Measurements from ENCODE around the gene STAMBP. TPM values are rescaled to one million over a fixed set of nuclear protein-coding genes. Genes with fewer than 3 reads are reported as not detected.

The STAMBP gene
- total and polyA plus RNA-seq, 4 donors: 22.3 to 39.7 (median 24.4) TPM

DNA sequence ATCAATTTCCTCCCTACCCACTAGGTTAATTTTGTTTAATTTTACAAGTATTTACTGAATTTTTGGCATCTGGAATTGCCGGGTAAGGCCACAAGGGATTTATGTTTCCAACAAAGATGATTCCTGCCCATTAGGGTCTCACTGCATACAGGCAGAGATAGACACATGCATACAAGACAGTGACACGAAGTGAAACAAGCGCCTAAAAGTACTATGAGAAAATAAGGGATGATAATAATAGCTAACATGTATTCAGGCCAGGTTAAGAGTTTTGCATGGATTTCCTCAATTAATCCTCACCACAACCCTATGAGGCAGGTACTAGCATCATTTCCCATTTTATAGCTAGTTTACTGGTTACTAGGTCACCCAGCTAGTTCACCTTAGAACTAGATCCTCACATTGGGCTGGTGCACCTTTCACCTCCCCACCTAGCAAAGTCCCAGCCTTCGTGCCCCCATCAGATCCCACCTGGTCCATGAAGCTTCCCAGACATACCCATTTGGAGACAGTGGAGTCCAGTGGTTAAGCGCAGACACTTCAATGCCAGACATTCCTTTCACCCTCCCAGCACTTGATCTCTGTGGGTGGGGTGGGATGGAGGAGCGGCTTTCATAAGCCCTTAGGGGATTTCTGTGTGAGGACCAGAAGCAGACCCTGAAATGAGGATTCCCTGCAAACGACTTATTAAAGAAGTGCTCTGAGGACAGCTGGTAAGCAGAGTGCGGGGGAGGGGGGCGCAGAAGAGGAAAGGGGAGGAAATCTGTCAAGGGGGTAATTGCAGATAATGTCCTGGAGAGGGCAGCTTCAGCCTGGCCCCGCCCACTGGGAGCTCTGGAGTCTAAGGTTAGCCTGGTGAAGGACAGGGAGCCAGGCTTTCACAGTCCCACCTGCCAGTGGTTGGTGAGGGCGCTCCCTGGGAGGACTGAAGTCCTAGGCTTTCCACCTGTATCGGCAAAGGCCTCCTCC lies 92.1 kb downstream of the STAMBP start:
- ATAC-seq (ENCODE audit: insufficient read depth, low FRiP score) (no peak), DNase-seq (no peak)
- Histone ChIP-seq H3K4me1 (ENCODE audit: control insufficient read depth in 5 of 5, insufficient read depth in 5 of 5, low read length in 5 of 5) (no peaks in the 10 kb centered on the region), H3K36me3 (ENCODE audit: control insufficient read depth in 4 of 4, insufficient read depth in 4 of 4, low read length in 4 of 4) (no peaks in the 10 kb centered on the region), H3K27ac (ENCODE audit: low read depth in 1 of 2, low read length in 1 of 2) (no peak overlapping the region), H3K4me3 (no peak overlapping the region), H3K9ac (ENCODE audit: insufficient read depth in 1 of 2, low read length in 2 of 2) (no peak overlapping the region), H3K9me3 (ENCODE audit: control insufficient read depth in 4 of 4, insufficient read depth in 3 of 4, low read length in 3 of 4) (peaks cover 0 to 3% (median 0%) of the 10 kb centered on the region in 4 donors), H3K27me3 (ENCODE audit: control insufficient read depth in 3 of 3, insufficient read depth in 3 of 3, low read length in 2 of 3) (peaks cover 0 to 16% (median 8%) of the 10 kb centered on the region in 3 donors)
- WGBS, 2 donors: 58 to 59% methylated on average over 12 of the region's 12 CpGs
- TF ChIP-seq, protein P1, sequence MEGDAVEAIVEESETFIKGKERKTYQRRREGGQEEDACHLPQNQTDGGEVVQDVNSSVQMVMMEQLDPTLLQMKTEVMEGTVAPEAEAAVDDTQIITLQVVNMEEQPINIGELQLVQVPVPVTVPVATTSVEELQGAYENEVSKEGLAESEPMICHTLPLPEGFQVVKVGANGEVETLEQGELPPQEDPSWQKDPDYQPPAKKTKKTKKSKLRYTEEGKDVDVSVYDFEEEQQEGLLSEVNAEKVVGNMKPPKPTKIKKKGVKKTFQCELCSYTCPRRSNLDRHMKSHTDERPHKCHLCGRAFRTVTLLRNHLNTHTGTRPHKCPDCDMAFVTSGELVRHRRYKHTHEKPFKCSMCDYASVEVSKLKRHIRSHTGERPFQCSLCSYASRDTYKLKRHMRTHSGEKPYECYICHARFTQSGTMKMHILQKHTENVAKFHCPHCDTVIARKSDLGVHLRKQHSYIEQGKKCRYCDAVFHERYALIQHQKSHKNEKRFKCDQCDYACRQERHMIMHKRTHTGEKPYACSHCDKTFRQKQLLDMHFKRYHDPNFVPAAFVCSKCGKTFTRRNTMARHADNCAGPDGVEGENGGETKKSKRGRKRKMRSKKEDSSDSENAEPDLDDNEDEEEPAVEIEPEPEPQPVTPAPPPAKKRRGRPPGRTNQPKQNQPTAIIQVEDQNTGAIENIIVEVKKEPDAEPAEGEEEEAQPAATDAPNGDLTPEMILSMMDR (IDR thresholded peaks at IDR 0.05; ENCODE audit: control extremely low read depth, extremely low read depth): no peak

DNA sequence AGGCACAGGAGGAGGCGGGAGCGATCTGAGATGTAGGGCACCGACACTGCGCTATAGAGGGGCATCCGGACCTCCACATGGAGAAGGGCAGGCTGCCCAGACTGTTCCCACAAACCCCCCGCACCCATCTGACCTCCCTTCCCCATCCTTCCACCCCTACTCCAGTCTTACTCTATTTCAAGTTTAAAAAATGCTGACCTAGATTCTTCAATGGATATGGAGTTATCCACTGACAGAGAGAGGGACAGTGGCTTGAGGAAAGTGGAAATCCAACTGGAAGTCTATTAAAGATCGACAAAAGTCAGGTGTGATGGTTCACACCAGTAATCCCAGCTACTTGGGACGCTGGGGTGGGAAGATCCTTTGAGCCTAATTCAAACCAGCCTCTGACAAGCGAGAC lies 92.8 kb downstream of the STAMBP start:
- Histone ChIP-seq H3K36me3 (ENCODE audit: control insufficient read depth in 4 of 4, insufficient read depth in 4 of 4, low read length in 4 of 4) (no peaks in the 10 kb centered on the region), H3K9ac (ENCODE audit: insufficient read depth in 1 of 2, low read length in 2 of 2) (no peak overlapping the region), H3K4me3 (no peak overlapping the region), H3K27me3 (ENCODE audit: control insufficient read depth in 3 of 3, insufficient read depth in 3 of 3, low read length in 2 of 3) (peaks cover 0 to 16% (median 8%) of the 10 kb centered on the region in 3 donors), H3K4me1 (ENCODE audit: control insufficient read depth in 5 of 5, insufficient read depth in 5 of 5, low read length in 5 of 5) (no peaks in the 10 kb centered on the region), H3K9me3 (ENCODE audit: control insufficient read depth in 4 of 4, insufficient read depth in 3 of 4, low read length in 3 of 4) (peaks cover 0 to 3% (median 0%) of the 10 kb centered on the region in 4 donors), H3K27ac (ENCODE audit: low read depth in 1 of 2, low read length in 1 of 2) (no peak overlapping the region)
- TF ChIP-seq, protein P1 (IDR thresholded peaks at IDR 0.05; ENCODE audit: control extremely low read depth, extremely low read depth): no peak
- WGBS, 2 donors: 91 to 96% methylated on average over 9 of the region's 9 CpGs
- no peak for DNase-seq
- ATAC-seq (ENCODE audit: insufficient read depth, low FRiP score): no peak

DNA sequence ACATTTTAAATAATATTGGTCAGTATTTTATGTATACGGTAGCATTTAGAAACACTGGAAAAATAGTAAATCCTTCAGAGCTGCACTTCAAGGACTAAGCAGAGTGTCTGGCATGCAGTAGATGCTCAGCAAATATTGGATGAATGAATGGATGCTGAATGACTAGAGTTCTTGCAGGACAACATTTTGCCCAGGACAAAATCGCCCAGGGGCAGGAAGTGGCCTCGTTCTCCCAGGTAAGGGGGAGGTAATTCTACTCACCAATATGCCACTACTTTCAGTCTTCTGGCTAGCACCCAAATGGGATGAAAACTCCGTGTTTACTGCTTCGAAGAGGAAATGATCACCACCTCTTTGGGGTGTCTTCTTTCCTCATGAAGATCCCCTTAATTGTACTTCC lies 93.9 kb downstream of the STAMBP start:
- H3K36me3 ChIP-seq (ENCODE audit: control insufficient read depth in 4 of 4, insufficient read depth in 4 of 4, low read length in 4 of 4): no peaks in the 10 kb centered on the region
- H3K4me1 ChIP-seq (ENCODE audit: control insufficient read depth in 5 of 5, insufficient read depth in 5 of 5, low read length in 5 of 5): peaks cover 0 to 6% (median 0%) of the 10 kb centered on the region in 5 donors
- peaks cover 0 to 16% (median 8%) of the 10 kb centered on the region in 3 donors for H3K27me3 ChIP-seq (ENCODE audit: control insufficient read depth in 3 of 3, insufficient read depth in 3 of 3, low read length in 2 of 3)
- ATAC-seq (ENCODE audit: insufficient read depth, low FRiP score): no peak
- H3K4me3 ChIP-seq: no peak overlapping the region
- H3K9me3 ChIP-seq (ENCODE audit: control insufficient read depth in 4 of 4, insufficient read depth in 3 of 4, low read length in 3 of 4): peaks cover 0 to 3% (median 0%) of the 10 kb centered on the region in 4 donors
- TF ChIP-seq, protein P1 (IDR thresholded peaks at IDR 0.05; ENCODE audit: control extremely low read depth, extremely low read depth): no peak
- 45 to 51% methylated on average over 5 of the region's 5 CpGs for WGBS, 2 donors
- no peak for DNase-seq
- no peak overlapping the region for H3K27ac ChIP-seq (ENCODE audit: low read depth in 1 of 2, low read length in 1 of 2)
- no peak overlapping the region for H3K9ac ChIP-seq (ENCODE audit: insufficient read depth in 1 of 2, low read length in 2 of 2)

Other genes starting within 250 kb of the STAMBP start
- not detected for gene NAT8, start 186.5 kb upstream of the STAMBP start, total RNA-seq
- not detected for gene NAT8, start 186.5 kb upstream of the STAMBP start, polyA plus RNA-seq
- 10 to 100 TPM; 15.1 to 17.9 TPM for gene TPRKB, start 91.6 kb upstream of the STAMBP start, total RNA-seq
- 10 to 100 TPM; 33.3 to 54.2 TPM for gene TPRKB, start 91.6 kb upstream of the STAMBP start, polyA plus RNA-seq
- gene DUSP11, start 48.9 kb upstream of the STAMBP start, total RNA-seq: 10 to 100 TPM; 16.9 to 44.1 TPM
- 10 to 100 TPM; 13.9 to 17.1 TPM for gene DUSP11, start 48.9 kb upstream of the STAMBP start, polyA plus RNA-seq
- not detected for gene C2orf78, start 44.8 kb upstream of the STAMBP start, total RNA-seq
- gene C2orf78, start 44.8 kb upstream of the STAMBP start, polyA plus RNA-seq: not detected
- gene ACTG2, start 64.0 kb downstream of the STAMBP start, total RNA-seq: 10 to 100 TPM; 20.5 to 82.9 TPM
- 10 to 100 TPM; 33.7 to 55.7 TPM for gene ACTG2, start 64.0 kb downstream of the STAMBP start, polyA plus RNA-seq
- gene DGUOK, start 97.9 kb downstream of the STAMBP start, total RNA-seq: 10 to 100 TPM; 28.9 to 51.2 TPM
- 100 to 1,000 TPM in 1 of 2 donors, 10 to 100 TPM in 1; 96.6 to 103 TPM for gene DGUOK, start 97.9 kb downstream of the STAMBP start, polyA plus RNA-seq
- 10 to 100 TPM; 19.2 to 26.9 TPM for gene TET3, start 155.9 kb downstream of the STAMBP start, total RNA-seq
- 10 to 100 TPM in 1 of 2 donors, 1 to 10 TPM in 1; 4.6 to 10.0 TPM for gene TET3, start 155.9 kb downstream of the STAMBP start, polyA plus RNA-seq